GM10266 (cell line): ENCODE results near the gene PCDHGA1.

Source experiments
- DNase-seq: peaks from one replicate; pipeline ENCODE4 v3.0.0; 2012; ENCODE audit errors: extremely low spot score
- CTCF ChIP-seq: IDR thresholded peaks from 2 replicates; pipeline ENCODE4 v1.5.1; 2012; ENCODE audit warnings: mild to moderate bottlenecking, low read depth; ENCODE audit not compliant: control insufficient read depth, insufficient read depth; ENCODE audit errors: missing control alignments

PCDHGA1 gene

GRCh38 chr5:141529873-141530272 lies 199.6 kb downstream of the PCDHGA1 start:
- no peak for DNase-seq
- TF ChIP-seq CTCF = no peak

GRCh38 chr5:141532726-141533125 lies 202.4 kb downstream of the PCDHGA1 start:
- TF ChIP-seq CTCF = no peak
- DNase-seq = no peak

- no peak for DNase-seq
- no peak for TF ChIP-seq CTCF
Observed at GRCh38 chr5:141533897-141534296, 203.6 kb downstream of the PCDHGA1 start.

- TF ChIP-seq CTCF = no peak
- no peak for DNase-seq
Observed at GRCh38 chr5:141534492-141535213, 204.3 kb downstream of the PCDHGA1 start.

- no peak for TF ChIP-seq CTCF
- no peak for DNase-seq
Observed at GRCh38 chr5:141543053-141543452, 212.7 kb downstream of the PCDHGA1 start.

- no peak for TF ChIP-seq CTCF
- no peak for DNase-seq
Observed at GRCh38 chr5:141547488-141547887, 217.2 kb downstream of the PCDHGA1 start.

- DNase-seq = no peak
- TF ChIP-seq CTCF = no peak
Observed at GRCh38 chr5:141547921-141548320, 217.6 kb downstream of the PCDHGA1 start.
